ENCODE measurements around the gene NT5C2. TPM values are rescaled to one million over a fixed set of nuclear protein-coding genes. Genes with fewer than 3 reads are reported as not detected.

Gene NT5C2
- total and polyA plus RNA-seq, 2 donors (not counting 3 experiments of a cell fraction or from before 2014, with no cell fraction given) = 47.2 to 69.9 TPM

GRCh38 chr10:103109821-103110220, 83.3 kb downstream of the NT5C2 start:
- no peak overlapping the region for H3K4me2 ChIP-seq (ENCODE audit: insufficient read depth, low read length)
- H3K4me3 ChIP-seq (replicated peaks in 1 of 3; ENCODE audit: insufficient read depth in 1 of 3, low read depth in 1 of 3, low read length in 3 of 3) = no peak overlapping the region
- no peaks in the 10 kb centered on the region for H3K9me1 ChIP-seq (replicated peaks; ENCODE audit: control insufficient read depth, extremely low read depth, insufficient read depth, low read length)
- dilution Hi-C loops (cut with MboI; ENCODE audit: extremely low pct_ligation_motif_present, low sequenced_read_pairs) = no loop called here
- H3K36me3 ChIP-seq (ENCODE audit: control insufficient read depth in 2 of 2, extremely low read depth in 1 of 2, insufficient read depth in 2 of 2, low read length in 2 of 2) = peaks cover 0 to 5% of the 10 kb centered on the region in 2 experiments
- FAIRE-seq (no peak), DNase-seq (ENCODE audit: low read depth, low spot score) (no peak)
- BruUV-seq (replicated peaks) = no TSS peak
- H3K9ac ChIP-seq (replicated peaks; ENCODE audit: extremely low read depth, insufficient read depth, low read length) = no peak overlapping the region
- H3K4me1 ChIP-seq (ENCODE audit: control insufficient read depth, extremely low read depth, insufficient read depth, low read length) = no peaks in the 10 kb centered on the region
- intact Hi-C loops (cut with micrococcal nuclease) = loop anchor here (5.0 kb wide), 1 partner anchor 132 kb away; no protein-coding TSS in a partner anchor
- CTCF ChIA-PET = interaction anchor here (1.2 to 4.6 kb wide), 6 partner anchors 9 to 192 kb away, joined by 3 to 42 read pairs (median 6); partner anchors contain the start of gene CNNM2
- peaks cover 15% of the 10 kb centered on the region for H3K79me2 ChIP-seq (ENCODE audit: control insufficient read depth, insufficient read depth, low read length)
- no peaks in the 10 kb centered on the region for H3K27me3 ChIP-seq (ENCODE audit: control insufficient read depth in 2 of 2, insufficient read depth in 2 of 2, low read length in 2 of 2)
- TF ChIP-seq MYC (IDR thresholded peaks at IDR 0.05; ENCODE audit: low read depth, low read length) (no peak), GATA2 (IDR thresholded peaks at IDR 0.05; ENCODE audit: insufficient read depth, insufficient read length, low read depth, low read length) (no peak), FOS (IDR thresholded peaks at IDR 0.05; ENCODE audit: borderline replicate concordance, insufficient read depth, low read length) (no peak), EZH2 (IDR thresholded peaks at IDR 0.05; ENCODE audit: borderline replicate concordance, low read depth, low read length, severe bottlenecking) (no peak), POLR2A (IDR thresholded peaks at IDR 0.05; ENCODE audit: low read depth, low read length) (no peak), MAX (IDR thresholded peaks at IDR 0.05; ENCODE audit: insufficient read depth, insufficient read length) (no peak), POLR2AphosphoS5 (IDR thresholded peaks at IDR 0.05; ENCODE audit: insufficient read depth, low read depth, low read length) (no peak), JUN (IDR thresholded peaks at IDR 0.05; ENCODE audit: borderline replicate concordance, insufficient read depth, insufficient read length, low read depth) (no peak), CTCF (IDR thresholded peaks at IDR 0.05; ENCODE audit: extremely low read depth in 1 of 2, insufficient read depth in 1 of 2, low read depth in 1 of 2, low read length in 2 of 2) (no peak)
- H4K20me1 ChIP-seq (replicated peaks; ENCODE audit: control insufficient read depth, extremely low read depth, insufficient read depth, low read length) = no peaks in the 10 kb centered on the region
- POLR2A ChIA-PET = no interaction called here
- no peak overlapping the region for H3K27ac ChIP-seq (ENCODE audit: insufficient read depth, low read depth, low read length)
- no peaks in the 10 kb centered on the region for H3K9me3 ChIP-seq (replicated peaks; ENCODE audit: control insufficient read depth, insufficient read depth, low read length)
- H2AFZ ChIP-seq (ENCODE audit: low read depth, low read length) = no peak overlapping the region

All from endothelial cell of umbilical vein (primary cell).